Sigmoid colon (tissue), 4 donors: ENCODE data around the gene POLH.

Source experiments
- CTCF ChIP-seq, 4 experiments: fragments of 450-650 bp in 3 of 4; fragments of 200-600 bp in 1 of 4; IDR thresholded peaks; one replicate each; pipeline ENCODE4 v1.5.1; 2016 to 2019; ENCODE audit warnings: antibody characterized with exemption in 4 of 4, mild to moderate bottlenecking in 3 of 4, moderate library complexity in 2 of 4
- EP300 ChIP-seq, 4 donors: sonication (generic); formaldehyde crosslinking; IDR thresholded peaks; one replicate each; pipeline ENCODE4 v1.6.1; 2017; ENCODE audit warnings: antibody characterized with exemption in 4 of 4
- POLR2A ChIP-seq, 2 donors: fragments of 450-650 bp; IDR thresholded peaks; one replicate each; pipeline ENCODE4 v1.6.1; 2016; ENCODE audit warnings: antibody characterized with exemption in 2 of 2, mild to moderate bottlenecking in 2 of 2, moderate library complexity in 2 of 2
- POLR2AphosphoS5 ChIP-seq, 4 donors: sonication (generic); formaldehyde crosslinking; IDR thresholded peaks; one replicate each; pipeline ENCODE4 v1.6.1; 2017; ENCODE audit warnings: antibody characterized with exemption in 4 of 4

GRCh38 chr6:43600595-43600994 is 24.6 kb downstream of the POLH start:
- no peak for TF ChIP-seq CTCF (IDR thresholded peaks at IDR 0.05)
- no peak for TF ChIP-seq EP300 (IDR thresholded peaks at IDR 0.05)
- no peak for TF ChIP-seq POLR2AphosphoS5 (IDR thresholded peaks at IDR 0.05)
- no peak for TF ChIP-seq POLR2A (IDR thresholded peaks at IDR 0.05)
